ENCODE measurements around the gene MESP2. TPM values are rescaled to one million over a fixed set of nuclear protein-coding genes. Genes with fewer than 3 reads are reported as not detected.

The MESP2 gene
- total and polyA plus RNA-seq, 2 of the 8 experiments (the other 6 are each of a cell fraction or from before 2014, with no cell fraction given), result 0.35 to 0.80 TPM

DNA sequence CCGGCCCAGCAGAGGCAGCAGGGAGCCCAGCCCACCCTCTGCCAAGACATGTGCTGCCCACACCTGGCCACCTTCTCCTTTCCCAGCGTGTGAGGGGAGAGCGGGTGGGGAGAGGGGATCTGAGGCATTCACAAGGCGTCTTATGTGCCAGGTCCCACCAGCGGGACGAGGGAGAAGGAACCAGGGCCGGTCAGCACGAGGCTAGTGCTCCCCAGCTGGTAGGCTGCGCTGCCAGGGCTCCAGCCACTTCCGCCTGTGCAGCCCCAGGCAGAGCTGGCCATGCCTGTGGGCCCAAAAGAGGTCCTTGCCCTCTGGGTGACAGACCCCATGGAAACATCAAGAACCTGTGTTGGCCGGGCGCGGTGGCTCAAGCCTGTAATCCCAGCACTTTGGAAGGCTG lies 31.0 kb upstream of the MESP2 start:
- Histone ChIP-seq H3K4me1 (replicated peaks in 1 of 4; ENCODE audit: control insufficient read depth in 3 of 4, insufficient read depth in 4 of 4, low read length in 3 of 4) (peaks cover 0 to 23% (median 17%) of the 10 kb centered on the region in 4 experiments; a peak in 6 of 7 replicates), H3K14ac (ENCODE audit: insufficient read length) (no peak overlapping the region), H3K18ac (ENCODE audit: extremely low read depth, low read length) (no peak overlapping the region), H4K8ac (ENCODE audit: extremely low read depth, insufficient read depth, low read length) (no peak overlapping the region), H3K4ac (replicated peaks; ENCODE audit: insufficient read length, low read depth, low read length) (no peak overlapping the region), H2BK120ac (replicated peaks; ENCODE audit: low read depth, low read length) (no peak overlapping the region), H3K4me2 (ENCODE audit: insufficient read depth in 1 of 2, low read depth in 2 of 2, low read length in 2 of 2) (no peak overlapping the region), H3K9me3 (ENCODE audit: insufficient read depth in 2 of 2, low read depth in 1 of 2, low read length in 1 of 2) (no peaks in the 10 kb centered on the region), H3K27ac (ENCODE audit: low read depth, low read length) (no peak overlapping the region), H3K56ac (replicated peaks; ENCODE audit: insufficient read length, low read depth, low read length) (no peak overlapping the region), H2AFZ (ENCODE audit: low read length) (no peak overlapping the region), H4K20me1 (replicated peaks in 1 of 2; ENCODE audit: control insufficient read depth in 1 of 2, insufficient read depth in 2 of 2, low read length in 2 of 2) (peaks cover 1 to 10% of the 10 kb centered on the region in 2 experiments), H2AK5ac (ENCODE audit: low read depth, low read length) (no peak overlapping the region), H3K27me3 (replicated peaks in 1 of 4; ENCODE audit: control insufficient read depth in 3 of 4, extremely low read depth in 1 of 4, insufficient read depth in 3 of 4, low read length in 3 of 4) (peaks cover 30 to 52% (median 50%) of the 10 kb centered on the region in 4 experiments), H3K79me1 (ENCODE audit: low read depth, low read length) (no peaks in the 10 kb centered on the region; the same call in none of the 2 replicates), H2BK20ac (ENCODE audit: low read length) (no peak overlapping the region), H3K23me2 (ENCODE audit: low read depth, low read length) (peaks cover 22% of the 10 kb centered on the region; the same call in 1 of the 2 replicates), H3K79me2 (ENCODE audit: control insufficient read depth in 1 of 2, insufficient read depth in 2 of 2, low read length in 2 of 2) (no peaks in the 10 kb centered on the region), H3K9ac (replicated peaks in 1 of 4; ENCODE audit: extremely low read depth in 1 of 4, low read depth in 3 of 4, low read length in 3 of 4) (no peak overlapping the region), H3K36me3 (ENCODE audit: control insufficient read depth in 2 of 4, insufficient read depth in 4 of 4, low read length in 3 of 4) (no peaks in the 10 kb centered on the region), H2BK12ac (ENCODE audit: low read depth, low read length) (no peak overlapping the region), H4K5ac (ENCODE audit: insufficient read length, low read depth, low read length) (no peak overlapping the region), H2BK15ac (ENCODE audit: low read length) (no peak overlapping the region), H3K23ac (ENCODE audit: insufficient read length) (no peak overlapping the region), H2BK5ac (ENCODE audit: low read depth, low read length) (no peak overlapping the region), H4K91ac (replicated peaks; ENCODE audit: insufficient read length, low read length) (no peak overlapping the region), H3K4me3 (ENCODE audit: extremely low read depth in 1 of 4, insufficient read depth in 2 of 4, low read depth in 3 of 4, low read length in 4 of 4) (no peak overlapping the region)
- TF ChIP-seq TAF1 (IDR thresholded peaks at IDR 0.05; ENCODE audit: low read depth, low read length) (no peak), HDAC6 (IDR thresholded peaks at IDR 0.05; ENCODE audit: low read depth, low read length) (no peak), KDM4A (IDR thresholded peaks at IDR 0.05; ENCODE audit: low read depth, low read length, severe bottlenecking) (no peak), CREB1 (IDR thresholded peaks at IDR 0.05) (no peak), SIN3A (conservative IDR thresholded peaks at IDR 0.05 in 1 of 2, IDR thresholded peaks at IDR 0.05 in 1 of 2; ENCODE audit: low read depth in 1 of 2, low read length in 2 of 2) (no peak), SUZ12 (IDR thresholded peaks at IDR 0.05; ENCODE audit: low read length) (no peak), EGR1 (IDR thresholded peaks at IDR 0.05; ENCODE audit: borderline replicate concordance, low read depth, low read length) (no peak), EP300 (IDR thresholded peaks at IDR 0.05; ENCODE audit: borderline replicate concordance in 1 of 2, low read depth in 2 of 2, low read length in 2 of 2) (no peak)
- CTCF ChIA-PET (ENCODE audit: partially characterized antibody), result interaction anchor here (0.9 to 3.0 kb wide), 8 partner anchors 10 to 145 kb away, joined by 3 to 14 read pairs (median 4); no protein-coding TSS in a partner anchor
- POLR2A ChIA-PET (ENCODE audit: partially characterized antibody), result no interaction called here
- 72% methylated on average over 12 of the region's 13 CpGs; no CpG with 5 or more reads in 1 of the 2 experiments for WGBS, 2 experiments (ENCODE audit: extremely low coverage in 1 of 2, insufficient coverage in 1 of 2, insufficient read length in 1 of 2, insufficient replicate concordance in 2 of 2, low coverage in 1 of 2, low lambda C conversion rate in 2 of 2, missing lambda C conversion rate in 1 of 2)
- no peak for DNase-seq (ENCODE audit: low read depth in 1 of 2, low spot score in 2 of 2)
- no peak for FAIRE-seq
